ENCODE measurements around the gene CPLX3. TPM values are rescaled to one million over a fixed set of nuclear protein-coding genes. Genes with fewer than 3 reads are reported as not detected.
A peak's percentile ranks its signal among the peaks of the same experiment; 100 is the strongest.

Gene CPLX3
- total and polyA plus RNA-seq, 8 donors: 0.14 TPM; not detected in 7

- Histone ChIP-seq H3K36me3 (peaks cover 0 to 28% of the 10 kb centered on the region in 2 donors), H3K4me3 (no peak overlapping the region), H3K27ac (peak overlapping the region in 1 of 2 donors; percentile 18), H3K4me1 (peaks cover 4 to 30% of the 10 kb centered on the region in 2 donors), H3K27me3 (no peaks in the 10 kb centered on the region), H3K9me3 (no peaks in the 10 kb centered on the region)
- no peak for ATAC-seq
- TF ChIP-seq, protein P1, sequence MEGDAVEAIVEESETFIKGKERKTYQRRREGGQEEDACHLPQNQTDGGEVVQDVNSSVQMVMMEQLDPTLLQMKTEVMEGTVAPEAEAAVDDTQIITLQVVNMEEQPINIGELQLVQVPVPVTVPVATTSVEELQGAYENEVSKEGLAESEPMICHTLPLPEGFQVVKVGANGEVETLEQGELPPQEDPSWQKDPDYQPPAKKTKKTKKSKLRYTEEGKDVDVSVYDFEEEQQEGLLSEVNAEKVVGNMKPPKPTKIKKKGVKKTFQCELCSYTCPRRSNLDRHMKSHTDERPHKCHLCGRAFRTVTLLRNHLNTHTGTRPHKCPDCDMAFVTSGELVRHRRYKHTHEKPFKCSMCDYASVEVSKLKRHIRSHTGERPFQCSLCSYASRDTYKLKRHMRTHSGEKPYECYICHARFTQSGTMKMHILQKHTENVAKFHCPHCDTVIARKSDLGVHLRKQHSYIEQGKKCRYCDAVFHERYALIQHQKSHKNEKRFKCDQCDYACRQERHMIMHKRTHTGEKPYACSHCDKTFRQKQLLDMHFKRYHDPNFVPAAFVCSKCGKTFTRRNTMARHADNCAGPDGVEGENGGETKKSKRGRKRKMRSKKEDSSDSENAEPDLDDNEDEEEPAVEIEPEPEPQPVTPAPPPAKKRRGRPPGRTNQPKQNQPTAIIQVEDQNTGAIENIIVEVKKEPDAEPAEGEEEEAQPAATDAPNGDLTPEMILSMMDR (IDR thresholded peaks at IDR 0.05): no peak
- intact Hi-C loops (cut with DNase I): no loop called here
- DNase-seq: no peak
These were observed 31.9 kb downstream of the CPLX3 start for GRCh38 chr15:74858369-74858740.

DNA sequence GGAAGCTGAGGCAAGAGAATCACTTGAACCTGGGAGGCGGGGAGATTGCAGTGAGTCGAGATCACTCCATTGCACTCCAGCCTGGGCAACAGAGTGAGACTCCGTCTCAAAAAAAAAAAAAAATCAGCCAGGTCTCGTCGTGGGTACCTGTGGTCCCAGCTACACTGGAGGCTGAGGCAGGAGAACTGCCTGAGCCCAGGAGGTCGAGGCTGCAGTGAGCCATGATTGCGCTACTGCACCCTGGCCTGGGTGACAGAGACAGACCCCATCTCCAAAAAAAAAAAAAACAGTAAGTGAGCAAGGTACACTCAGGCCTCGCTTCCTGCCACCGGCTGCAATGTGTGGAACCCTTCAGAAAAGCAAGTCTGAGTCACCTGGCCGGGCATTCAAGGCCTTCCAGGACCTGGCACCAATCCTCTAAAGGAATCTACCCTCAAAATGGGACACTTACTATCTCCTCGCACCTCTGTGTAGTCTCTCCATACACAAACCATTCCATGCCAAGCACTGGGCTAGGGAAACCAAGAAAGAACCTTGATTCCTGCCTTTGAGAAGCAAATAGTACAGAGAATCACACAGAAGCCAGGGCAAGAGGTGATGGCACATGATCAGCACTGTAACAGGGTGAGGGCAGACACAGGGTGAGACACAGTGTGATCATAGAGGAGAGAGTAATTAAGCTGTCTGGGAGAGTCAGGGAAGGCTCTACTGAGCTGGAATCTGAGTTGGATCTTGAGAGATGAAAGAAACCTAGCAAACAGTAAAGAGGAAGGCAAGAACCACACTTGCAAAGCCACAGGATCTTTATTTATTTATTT, 37.0 kb downstream of the CPLX3 start:
- no peak for DNase-seq
- no peaks in the 10 kb centered on the region for H3K27me3 ChIP-seq
- peaks cover 14 to 50% of the 10 kb centered on the region in 2 donors for H3K4me1 ChIP-seq
- TF ChIP-seq, protein P1 (IDR thresholded peaks at IDR 0.05): no peak
- ATAC-seq: peak; percentile 23
- H3K9me3 ChIP-seq: no peaks in the 10 kb centered on the region
- peaks cover 0 to 9% of the 10 kb centered on the region in 2 donors for H3K36me3 ChIP-seq
- intact Hi-C loops (cut with DNase I): no loop called here
- no peak overlapping the region for H3K27ac ChIP-seq
- H3K4me3 ChIP-seq: no peak overlapping the region

- H3K9me3 ChIP-seq: no peaks in the 10 kb centered on the region
- DNase-seq (no peak), ATAC-seq (no peak)
- H3K36me3 ChIP-seq: peaks cover 0 to 9% of the 10 kb centered on the region in 2 donors
- H3K27me3 ChIP-seq: no peaks in the 10 kb centered on the region
- TF ChIP-seq, protein P1 (IDR thresholded peaks at IDR 0.05): no peak
- H3K4me3 ChIP-seq: no peak overlapping the region
- H3K4me1 ChIP-seq: peaks cover 20 to 52% of the 10 kb centered on the region in 2 donors
- intact Hi-C loops (cut with DNase I): no loop called here
- no peak overlapping the region for H3K27ac ChIP-seq
These were observed 37.9 kb downstream of the CPLX3 start for GRCh38 chr15:74864296-74864695.

DNA sequence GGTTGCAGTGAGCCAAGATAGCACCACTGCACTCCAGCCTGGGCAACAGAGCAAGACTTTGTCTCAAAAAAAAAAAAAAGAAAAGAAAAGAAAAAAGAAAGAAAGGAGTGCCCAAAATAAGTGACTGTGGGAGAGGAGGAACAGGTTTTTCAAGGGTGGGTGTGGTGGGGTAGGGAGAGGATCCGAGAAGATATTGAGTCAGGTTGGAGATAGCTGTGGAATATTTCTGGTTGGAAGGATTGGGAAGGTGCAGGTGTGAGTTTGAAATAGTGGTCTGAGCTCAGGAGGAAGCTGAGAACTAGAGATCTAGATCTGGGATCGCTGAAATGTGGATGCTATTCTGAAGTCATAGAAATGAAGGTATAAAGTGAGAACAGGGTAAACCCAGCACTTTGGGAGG, 38.9 kb downstream of the CPLX3 start:
- H3K27me3 ChIP-seq: no peaks in the 10 kb centered on the region
- no peak overlapping the region for H3K4me3 ChIP-seq
- ATAC-seq: no peak
- TF ChIP-seq, protein P1 (IDR thresholded peaks at IDR 0.05): no peak
- H3K27ac ChIP-seq: no peak overlapping the region
- no peaks in the 10 kb centered on the region for H3K9me3 ChIP-seq
- H3K4me1 ChIP-seq: peaks cover 30 to 60% of the 10 kb centered on the region in 2 donors
- peaks cover 0 to 9% of the 10 kb centered on the region in 2 donors for H3K36me3 ChIP-seq
- DNase-seq: no peak
- intact Hi-C loops (cut with DNase I): no loop called here

DNA sequence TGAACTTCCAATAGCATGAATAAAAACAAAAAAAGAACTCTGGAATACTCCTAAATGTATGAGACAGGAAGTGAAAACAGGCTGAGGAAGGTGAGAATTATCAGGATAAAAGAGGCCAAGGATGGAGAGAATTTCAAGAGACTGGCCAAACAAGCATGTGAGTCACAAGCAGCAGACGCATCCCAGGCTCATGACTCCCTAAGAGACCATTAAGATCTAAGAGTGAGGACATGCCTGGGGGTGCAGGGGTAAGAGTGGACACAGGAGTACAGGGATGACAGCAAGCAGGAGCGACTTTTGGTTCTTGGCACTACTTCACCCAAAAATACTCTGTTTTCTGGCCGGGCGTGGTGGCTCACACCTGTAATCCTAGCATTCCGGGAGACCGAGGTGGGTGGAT, 39.7 kb downstream of the CPLX3 start:
- TF ChIP-seq, protein P1 (IDR thresholded peaks at IDR 0.05): no peak
- H3K4me3 ChIP-seq: no peak overlapping the region
- DNase-seq (no peak), ATAC-seq (peak; percentile 25)
- H3K36me3 ChIP-seq: peaks cover 0 to 9% of the 10 kb centered on the region in 2 donors
- H3K27ac ChIP-seq: peak overlapping the region; percentile 13 to 25
- no peaks in the 10 kb centered on the region for H3K27me3 ChIP-seq
- intact Hi-C loops (cut with DNase I): no loop called here
- no peaks in the 10 kb centered on the region for H3K9me3 ChIP-seq
- peaks cover 38 to 68% of the 10 kb centered on the region in 2 donors for H3K4me1 ChIP-seq
